Stimulated activated CD8-positive, alpha-beta memory T cell treated with anti-CD3 and anti-CD28 coated beads, Interleukin-4, amount 100 ng/mL, for 48 hours (primary cell): ENCODE data around the gene GNG5.
"Not testable (repeated sequence)": the region's sequence is repeated elsewhere in the genome, so short reads cannot be mapped to it uniquely, and the experiment has no call there.

Source experiments
- DNase-seq: peaks from one replicate; pipeline ENCODE4 v3.0.0-alpha.2; 2020

GNG5 gene

DNA sequence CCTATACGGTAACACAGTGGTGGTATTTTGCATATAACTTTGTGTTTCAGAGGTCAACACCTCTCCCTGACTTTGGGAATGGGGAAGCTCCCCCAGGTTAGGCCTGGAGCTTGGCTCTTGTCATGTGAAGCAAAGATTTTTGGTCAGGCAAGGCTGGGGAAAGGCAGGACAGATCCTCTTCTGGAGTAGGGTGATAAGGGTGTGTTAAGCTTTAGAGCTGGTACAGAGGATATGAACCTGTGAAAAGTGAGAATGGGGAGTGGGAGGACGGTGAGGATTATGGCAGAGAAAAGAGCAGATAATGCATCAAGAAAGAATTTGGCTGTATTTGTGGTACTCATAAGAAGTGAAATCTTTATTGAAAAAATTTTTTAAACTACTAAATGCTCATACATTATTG lies 25.1 kb downstream of the GNG5 start:
- DNase-seq, result no peak

DNA sequence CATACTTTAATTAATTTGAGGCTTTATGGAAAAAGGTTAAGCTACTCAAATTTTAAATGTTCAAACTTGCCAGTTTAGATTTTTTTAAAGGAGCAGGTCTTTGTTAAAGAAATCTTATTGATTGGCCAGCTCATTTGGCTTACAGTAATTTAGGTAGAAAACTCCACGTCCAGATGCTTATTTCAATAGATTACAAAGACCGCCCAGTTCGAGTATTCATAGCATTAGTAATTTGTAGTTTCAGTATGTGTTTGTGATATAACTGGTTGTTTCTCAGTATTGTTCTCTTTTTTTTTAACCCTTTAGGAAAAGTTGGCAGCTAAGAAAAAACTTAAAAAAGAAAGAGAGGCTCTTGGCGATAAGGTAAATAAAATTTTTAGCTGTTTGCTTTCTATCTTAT lies 25.7 kb downstream of the GNG5 start:
- no peak for DNase-seq

DNA sequence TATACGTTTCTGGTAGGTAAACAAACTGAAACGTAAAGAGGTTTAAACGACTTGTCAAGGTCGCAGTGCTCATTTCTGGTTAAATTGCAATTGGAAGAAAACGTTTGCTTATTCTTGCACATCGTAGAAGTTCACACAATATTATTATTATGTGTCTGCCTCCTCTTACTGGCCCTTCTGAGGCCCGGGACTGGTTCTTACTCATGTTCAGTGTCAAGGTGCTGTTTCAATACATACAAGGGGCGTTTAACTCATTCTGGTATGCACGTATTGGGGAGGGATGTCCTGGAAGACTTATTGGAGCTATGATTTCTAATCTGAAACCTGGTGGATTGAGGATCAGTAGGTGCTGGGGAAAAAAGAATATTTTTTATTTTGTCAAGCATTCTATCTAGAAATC lies 26.4 kb downstream of the GNG5 start:
- no peak for DNase-seq

DNA sequence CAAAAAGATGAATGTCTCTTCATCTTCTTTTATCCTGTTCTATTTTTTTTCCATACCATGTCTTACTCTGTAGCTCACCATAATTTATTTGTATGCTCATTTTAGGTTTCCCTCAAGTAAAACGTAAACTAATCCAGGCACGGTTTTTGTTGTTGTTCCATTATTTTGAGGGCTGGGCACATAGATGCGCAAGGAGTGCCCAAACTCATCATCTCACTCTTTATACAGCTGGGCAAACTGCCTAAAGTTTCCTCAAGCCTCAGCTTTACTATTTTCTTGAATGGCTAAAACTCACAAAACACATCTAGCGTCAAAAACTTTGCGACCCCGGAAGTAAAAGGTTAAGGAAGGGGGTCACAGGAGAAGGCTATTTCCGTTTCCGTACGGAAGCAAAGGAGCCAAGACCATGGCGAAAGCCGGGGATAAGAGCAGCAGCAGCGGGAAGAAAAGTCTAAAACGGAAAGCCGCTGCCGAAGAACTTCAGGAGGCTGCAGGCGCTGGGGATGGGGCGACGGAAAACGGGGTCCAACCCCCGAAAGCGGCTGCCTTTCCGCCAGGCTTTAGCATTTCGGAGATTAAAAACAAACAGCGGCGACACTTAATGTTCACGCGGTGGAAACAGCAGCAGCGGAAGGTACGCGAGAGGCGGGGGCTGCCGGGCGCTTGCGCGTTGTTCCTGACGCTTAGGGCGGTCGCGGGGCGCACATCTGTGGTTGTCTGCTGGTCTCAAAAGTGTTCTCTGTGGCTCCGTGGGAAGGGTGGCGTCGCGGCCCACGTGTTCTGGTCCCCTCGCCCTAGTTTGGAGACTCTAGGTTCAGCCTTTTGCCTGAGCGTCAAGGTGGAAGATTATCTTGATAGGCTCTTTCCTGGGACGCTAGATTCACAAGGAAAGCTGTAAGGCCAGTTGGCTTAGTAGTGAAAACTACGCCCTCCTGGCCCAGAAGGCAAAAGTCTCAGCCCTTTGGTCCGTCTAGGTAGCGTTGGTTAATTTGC lies 27.2 kb downstream of the GNG5 start, which contains the start of gene RPF1:
TSS of gene RPF1 (plus strand) at position 391 of the 993 bp plus-strand sequence. CDS start at position 407, 16 bp downstream.
- DNase-seq, result peak; percentile 83

DNA sequence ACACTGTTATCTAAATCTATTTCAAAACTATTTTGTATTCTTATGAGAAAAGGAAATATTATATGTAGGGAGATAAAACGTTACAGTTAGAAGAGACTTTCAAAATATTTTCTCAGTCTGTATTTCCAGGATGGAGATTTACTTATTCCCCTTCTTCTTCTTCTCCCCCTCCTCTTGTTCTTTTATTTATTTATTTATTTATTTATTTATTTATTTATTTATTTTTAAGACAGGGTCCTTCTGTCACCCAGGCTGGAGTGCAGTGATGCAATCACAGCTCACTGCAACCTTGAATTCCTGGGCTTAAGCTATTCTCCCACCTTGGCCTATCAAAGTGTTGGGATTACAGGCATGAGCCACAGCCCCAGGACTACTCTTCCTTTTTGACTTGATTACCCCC lies 30.2 kb downstream of the GNG5 start:
- DNase-seq, result no peak

DNA sequence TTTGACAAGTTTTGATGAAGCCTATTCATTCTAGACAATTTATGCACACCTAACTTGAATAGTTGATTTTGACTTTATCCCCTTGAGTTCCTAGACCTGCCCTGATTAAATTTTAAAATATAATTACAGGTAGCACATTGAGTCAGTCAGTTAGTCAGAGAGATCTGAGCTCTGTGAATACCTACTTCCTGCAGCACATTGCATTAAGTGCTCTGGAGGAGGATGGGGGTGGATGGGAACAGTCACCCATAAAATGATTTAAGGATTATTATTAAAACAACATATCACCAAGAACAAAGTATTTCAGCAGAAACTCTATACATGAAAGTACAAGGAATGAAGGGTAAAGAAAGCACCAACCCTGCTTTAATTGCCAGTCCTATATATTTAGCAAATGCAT lies 39.1 kb downstream of the GNG5 start:
- DNase-seq, result no peak

DNA sequence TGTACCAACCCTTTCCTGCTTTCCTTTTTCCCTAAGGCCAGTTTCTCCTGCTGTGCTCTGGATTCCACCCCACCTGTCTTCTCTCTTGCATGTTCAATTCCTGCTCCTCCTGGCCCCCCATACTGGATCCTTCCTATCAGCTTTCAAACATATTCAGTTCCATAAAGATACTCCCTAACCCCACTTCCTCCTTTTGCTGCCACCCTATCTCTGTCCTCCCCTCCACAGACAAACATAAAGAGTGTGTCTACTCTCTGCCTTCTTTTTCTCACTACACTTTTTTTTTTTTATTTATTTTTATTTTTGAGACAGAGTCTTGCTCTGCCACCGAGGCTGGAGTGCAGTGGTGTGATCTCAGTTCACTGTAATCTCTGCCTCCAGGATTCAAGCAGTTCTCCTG lies 44.3 kb downstream of the GNG5 start:
- no peak for DNase-seq

DNA sequence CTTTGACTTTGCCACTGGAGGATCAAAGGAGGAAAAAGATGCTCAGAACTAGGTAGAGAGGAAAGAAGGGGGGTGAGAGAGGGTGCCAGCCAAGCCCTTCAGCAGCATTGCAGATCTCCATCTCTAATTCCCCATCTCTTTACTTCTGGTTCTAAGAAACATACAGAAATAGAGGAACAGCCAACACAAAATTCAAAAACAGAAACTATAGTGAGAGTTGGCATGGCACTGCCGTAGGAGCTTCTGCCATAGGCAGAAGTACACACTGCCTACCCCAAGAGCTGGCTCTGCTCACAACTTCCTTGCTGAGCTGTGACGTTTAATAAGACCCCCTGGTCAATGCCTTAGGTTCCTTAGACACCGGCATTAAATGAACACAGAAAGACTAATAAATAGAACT lies 53.9 kb downstream of the GNG5 start:
- DNase-seq, result no peak

DNA sequence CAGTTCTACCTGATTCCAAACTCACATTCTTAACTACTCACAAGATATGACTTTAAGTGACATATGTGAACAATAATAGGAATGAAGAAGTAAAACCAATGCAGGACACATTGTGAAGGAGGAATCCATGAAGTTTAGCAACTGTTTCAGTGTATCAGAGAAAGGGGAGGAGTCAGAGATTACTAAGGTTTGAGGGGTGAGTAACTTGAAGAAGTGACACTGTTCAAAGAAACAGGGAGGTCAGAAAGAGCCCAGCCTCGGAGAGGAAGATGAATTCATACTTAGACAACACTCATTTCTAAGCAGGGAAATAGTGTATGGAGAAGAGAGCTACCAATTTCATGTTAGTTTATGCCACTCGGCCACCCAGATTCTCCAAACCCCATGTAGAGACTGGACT lies 55.5 kb downstream of the GNG5 start:
- no peak for DNase-seq

DNA sequence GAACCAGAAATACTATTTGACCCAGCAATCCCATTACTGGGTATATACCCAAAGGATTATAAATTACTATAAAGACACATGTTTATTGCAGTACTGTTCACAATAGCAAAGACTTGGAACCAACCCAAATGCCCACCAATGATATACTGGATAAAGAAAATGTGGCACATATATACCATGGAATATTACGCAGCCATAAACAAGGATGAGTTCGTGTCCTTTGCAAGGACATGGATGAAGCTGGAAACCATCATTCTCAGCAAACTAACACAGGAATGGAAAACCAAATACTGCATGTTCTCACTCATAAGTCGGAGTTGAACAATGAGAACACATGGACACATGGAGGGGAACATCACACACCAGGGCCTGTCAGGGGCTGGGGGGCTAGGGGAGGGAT lies 57.7 kb downstream of the GNG5 start:
- not testable (repeated sequence) for DNase-seq
